Measurements from ENCODE around the gene CYP2A6.
"Not testable (repeated sequence)": the region's sequence is repeated elsewhere in the genome, so short reads cannot be mapped to it uniquely, and the experiment has no call there.

- TF ChIP-seq CTCF, POLR2A (IDR thresholded peaks at IDR 0.05): not testable (repeated sequence)
Observed at GRCh38 chr19:40879349-40879748, 29.1 kb upstream of the CYP2A6 start.

Measured in body of pancreas (tissue), 4 donors.